CD4-positive, alpha-beta T cell treated with Interleukin-1 beta for 1 hour (primary cell): ENCODE measurements around the gene CCDC14.
A peak's percentile ranks its signal among the peaks of the same experiment; 100 is the strongest.
"Not testable (repeated sequence)": the region's sequence is repeated elsewhere in the genome, so short reads cannot be mapped to it uniquely, and the experiment has no call there.

Source experiments
- DNase-seq, 2 donors: peaks; one replicate each; pipeline ENCODE4 v3.0.0-alpha.2; 2020 to 2022

Gene CCDC14, protein sequence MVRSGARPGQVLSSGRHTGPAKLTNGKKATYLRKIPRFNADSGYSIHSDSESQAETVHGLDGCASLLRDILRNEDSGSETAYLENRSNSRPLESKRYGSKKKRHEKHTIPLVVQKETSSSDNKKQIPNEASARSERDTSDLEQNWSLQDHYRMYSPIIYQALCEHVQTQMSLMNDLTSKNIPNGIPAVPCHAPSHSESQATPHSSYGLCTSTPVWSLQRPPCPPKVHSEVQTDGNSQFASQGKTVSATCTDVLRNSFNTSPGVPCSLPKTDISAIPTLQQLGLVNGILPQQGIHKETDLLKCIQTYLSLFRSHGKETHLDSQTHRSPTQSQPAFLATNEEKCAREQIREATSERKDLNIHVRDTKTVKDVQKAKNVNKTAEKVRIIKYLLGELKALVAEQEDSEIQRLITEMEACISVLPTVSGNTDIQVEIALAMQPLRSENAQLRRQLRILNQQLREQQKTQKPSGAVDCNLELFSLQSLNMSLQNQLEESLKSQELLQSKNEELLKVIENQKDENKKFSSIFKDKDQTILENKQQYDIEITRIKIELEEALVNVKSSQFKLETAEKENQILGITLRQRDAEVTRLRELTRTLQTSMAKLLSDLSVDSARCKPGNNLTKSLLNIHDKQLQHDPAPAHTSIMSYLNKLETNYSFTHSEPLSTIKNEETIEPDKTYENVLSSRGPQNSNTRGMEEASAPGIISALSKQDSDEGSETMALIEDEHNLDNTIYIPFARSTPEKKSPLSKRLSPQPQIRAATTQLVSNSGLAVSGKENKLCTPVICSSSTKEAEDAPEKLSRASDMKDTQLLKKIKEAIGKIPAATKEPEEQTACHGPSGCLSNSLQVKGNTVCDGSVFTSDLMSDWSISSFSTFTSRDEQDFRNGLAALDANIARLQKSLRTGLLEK

DNA sequence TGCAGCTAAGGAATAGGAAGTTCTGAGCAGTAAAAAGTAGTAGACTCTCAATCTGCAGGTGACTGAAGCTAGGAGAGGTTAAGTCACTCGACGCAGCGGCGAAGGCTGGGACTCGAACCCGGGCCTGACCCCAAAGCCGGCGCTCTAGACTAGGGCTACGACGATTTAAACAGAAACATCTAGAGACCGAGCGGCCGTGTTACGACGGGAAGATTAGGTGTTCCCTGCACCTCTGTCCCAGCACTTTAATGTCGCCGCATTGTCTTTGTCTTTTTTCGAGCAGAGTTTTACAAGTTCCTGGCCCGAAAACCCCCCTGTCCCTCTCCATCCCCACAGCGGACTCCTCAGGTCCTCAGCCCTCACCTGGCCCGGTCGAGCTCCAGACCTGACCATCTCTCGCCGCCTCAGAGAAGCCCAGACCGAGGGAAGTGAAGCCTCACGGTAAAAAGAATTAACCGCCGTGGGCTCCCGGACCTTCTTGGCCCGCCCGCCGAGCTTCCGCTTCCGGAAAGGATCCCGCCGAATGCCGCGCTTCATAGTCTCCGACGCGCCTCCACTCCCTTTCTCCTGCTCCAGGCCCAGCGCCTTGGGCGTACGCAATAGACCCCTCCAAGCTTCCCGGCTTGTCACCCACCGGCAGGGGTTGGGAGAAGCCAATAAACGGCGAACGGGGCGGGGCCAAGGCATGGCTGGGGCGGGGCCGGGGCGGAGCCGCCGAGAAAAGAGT lies at the start of gene CCDC14:
Gene CCDC14, minus strand, starts transcription at position 449 of the 727 bp plus-strand sequence. Its CDS starts 56 bp downstream, at position 393.
- peak; percentile 75 to 79 for DNase-seq

DNA sequence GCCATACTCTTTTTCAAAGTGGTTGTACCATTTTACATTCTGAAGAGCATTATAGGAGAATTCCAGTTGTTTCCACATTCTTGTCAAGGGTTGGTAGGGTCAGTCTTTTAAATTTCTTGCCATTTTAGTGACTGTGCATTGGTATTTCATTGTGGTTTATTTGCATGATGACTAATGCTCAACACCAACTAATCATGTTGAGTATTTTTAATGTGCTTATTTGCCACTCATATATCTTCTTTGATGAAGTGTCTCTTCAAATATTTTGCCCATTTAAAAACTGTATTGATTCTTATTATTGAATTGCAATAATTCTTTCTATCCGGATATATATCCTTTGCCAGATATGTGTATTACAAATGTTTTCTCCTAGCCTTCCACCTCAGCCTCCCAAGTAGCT lies 47.3 kb upstream of the CCDC14 start:
- DNase-seq: not testable (repeated sequence)

DNA sequence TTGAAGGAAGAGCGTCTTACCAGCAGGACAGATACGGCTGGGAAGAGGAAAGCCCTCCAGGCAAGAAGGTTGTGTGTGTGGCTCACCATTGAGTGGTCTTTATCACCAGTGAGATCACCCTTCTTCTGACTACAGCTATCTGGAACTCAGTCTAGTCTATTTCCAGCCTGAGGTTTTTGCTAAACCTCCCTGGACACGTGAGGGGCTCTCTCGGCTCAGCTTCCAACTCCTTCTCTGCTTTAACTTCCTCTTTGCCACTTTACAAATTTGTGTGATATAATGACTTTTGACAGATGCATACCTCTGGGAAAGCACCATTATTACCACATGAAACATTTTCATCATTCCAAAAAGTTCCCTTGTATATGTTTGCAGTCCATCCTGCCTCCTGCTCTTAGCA lies 46.2 kb upstream of the CCDC14 start:
- no peak for DNase-seq

DNA sequence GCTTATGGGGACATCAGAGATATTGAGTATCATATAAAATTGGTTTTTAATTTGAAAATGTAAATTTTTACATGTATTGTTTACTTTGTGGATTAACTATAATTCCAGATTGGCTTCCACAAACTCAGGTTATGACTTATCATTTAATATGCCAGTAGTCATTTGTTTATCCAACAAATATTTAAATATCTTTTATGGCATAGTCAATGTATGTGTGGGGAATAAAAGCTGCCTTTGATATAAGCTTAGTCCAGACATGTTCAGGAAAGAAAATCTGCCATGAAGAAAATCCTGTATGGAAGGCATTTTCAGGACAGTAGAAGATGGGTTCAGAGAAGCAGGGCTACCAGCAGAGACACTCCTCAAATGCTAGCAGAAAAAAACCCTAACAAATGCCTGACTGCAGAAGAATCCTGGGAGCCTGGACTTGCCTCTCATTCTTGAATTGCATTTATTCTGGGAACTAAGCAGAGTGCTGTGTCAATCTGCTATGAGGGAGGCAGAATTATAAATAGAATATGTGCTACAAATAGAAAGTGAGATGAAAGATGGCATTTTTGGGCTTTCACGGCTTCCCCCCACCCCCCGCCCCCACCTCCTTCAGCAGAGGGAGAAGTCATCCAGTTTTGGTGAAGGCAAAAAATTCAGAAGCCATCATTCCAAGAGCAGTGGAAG lies 41.5 kb upstream of the CCDC14 start:
- not testable (repeated sequence) for DNase-seq

DNA sequence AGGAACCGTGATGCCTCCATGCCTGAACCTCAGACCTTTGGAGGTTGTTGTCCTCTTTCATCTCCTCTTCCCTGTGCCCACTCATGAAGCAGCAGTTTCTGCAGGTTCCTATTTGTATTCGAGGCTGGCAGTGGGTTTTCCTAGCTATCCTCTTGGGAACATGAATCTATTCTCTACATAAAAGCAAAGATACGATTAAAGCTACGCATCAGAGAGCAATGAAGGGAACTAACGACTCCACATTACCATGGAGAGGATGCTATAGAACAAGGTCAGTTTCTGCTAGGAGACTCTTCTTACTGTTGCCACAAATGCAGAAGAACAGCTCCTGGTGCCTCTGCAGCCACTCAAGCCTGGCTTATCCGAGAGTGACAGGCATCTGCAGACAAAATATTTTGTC lies 40.3 kb upstream of the CCDC14 start:
- not testable (repeated sequence) for DNase-seq

DNA sequence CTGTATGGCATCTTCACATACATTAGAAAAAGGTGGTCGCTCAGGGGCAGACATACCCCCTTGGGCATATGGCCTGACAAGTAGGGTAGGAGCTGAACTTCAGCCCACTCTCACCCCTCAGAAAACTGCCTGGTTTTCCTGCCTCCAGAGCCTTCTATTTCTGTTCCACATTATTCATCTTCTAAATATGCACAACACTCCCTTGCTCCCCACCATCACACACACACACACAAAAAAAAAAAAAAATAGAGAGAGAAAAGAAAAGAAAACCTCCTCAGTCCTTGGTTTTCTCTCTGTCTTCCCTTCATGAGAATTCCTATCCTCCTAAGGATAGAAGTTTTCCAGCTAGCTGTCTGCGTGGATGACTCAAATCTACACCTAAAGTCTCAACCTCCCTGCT lies 36.5 kb upstream of the CCDC14 start:
- DNase-seq: no peak

DNA sequence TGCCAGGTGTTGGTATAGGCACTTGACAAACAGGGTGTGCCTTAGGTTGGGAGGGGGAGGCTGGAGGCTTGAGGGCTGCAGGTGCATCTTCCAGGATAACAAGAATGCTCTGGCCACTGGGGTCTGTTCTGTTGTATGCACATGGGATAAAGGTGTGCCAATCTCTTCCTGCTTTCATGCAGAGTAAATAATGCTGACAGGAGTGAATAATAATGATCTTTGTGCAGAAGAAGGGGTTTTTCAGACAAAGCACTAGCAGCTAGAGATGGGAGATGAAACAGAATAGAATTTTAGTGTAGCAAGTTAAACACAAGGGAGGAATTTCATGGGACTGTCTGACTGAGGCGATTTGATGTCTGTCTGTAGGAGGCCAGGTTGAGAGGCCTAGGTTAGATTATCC lies 32.8 kb upstream of the CCDC14 start:
- no peak for DNase-seq

DNA sequence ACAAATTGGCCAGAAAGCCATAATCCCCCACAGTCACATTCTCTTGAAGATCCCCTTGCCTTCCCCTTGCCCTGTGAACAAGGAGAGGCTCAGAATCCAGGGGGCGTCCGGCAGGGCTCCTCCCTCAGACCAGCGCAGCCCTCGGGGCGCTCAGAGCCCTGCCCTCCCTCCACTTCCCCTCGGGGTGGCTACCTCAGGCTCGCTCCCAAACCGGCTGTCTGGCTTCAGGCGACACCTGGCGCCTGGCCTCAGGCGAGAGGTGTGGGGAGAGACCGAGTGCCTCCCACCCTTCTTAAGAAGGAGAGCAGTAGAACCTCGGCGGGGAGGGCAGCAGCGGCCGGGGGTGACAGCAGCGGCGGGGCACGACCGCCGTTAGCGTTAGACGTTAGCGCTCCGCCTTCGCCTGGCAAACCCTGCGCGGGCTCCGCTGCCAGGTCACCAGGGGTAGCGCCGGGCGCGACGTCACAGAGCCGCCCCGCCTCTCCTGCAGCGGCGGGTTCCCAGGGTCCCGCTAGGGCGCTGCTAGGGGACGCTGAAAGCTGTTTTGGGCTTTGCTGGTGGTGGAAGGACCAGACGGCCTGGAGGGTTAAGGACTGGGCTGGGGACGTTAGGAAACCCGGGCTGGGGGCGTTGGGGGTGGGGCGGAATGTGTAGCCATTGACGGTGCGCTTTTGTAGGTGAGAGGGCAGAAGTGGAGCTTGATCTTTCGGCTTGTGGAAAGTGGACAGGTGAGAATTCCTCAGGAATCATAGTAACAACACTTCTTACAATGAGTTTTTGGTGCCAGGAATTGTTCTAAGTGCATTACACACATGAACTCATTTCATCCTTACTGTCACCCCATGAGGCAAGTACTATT lies 30.9 kb upstream of the CCDC14 start, which contains the start of gene ROPN1:
Gene ROPN1, minus strand, starts transcription at position 395 of the 859 bp plus-strand sequence. CDS start 11,643 bp downstream, outside the sequence.
- not testable (repeated sequence) for DNase-seq

DNA sequence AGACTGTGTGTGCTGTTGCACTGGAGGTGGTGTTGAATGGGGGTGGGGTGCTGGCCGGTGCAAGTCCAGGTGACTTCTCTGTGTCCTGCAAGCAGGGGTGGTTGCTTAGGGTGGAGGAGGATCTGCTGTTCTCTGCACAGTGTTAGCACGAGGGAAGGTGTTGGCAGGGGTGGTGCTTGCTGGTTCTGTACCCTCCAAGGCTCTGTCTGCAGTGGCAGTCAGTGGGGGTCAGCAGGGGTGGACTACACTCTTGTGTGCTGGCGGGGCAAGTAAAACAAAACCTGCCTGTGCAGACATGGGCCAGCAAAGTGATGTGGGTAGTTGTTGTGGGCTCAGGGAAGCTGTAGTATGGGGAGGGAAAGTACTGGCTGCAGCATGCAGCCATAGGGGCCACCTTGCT lies 25.4 kb upstream of the CCDC14 start:
- DNase-seq: no peak

DNA sequence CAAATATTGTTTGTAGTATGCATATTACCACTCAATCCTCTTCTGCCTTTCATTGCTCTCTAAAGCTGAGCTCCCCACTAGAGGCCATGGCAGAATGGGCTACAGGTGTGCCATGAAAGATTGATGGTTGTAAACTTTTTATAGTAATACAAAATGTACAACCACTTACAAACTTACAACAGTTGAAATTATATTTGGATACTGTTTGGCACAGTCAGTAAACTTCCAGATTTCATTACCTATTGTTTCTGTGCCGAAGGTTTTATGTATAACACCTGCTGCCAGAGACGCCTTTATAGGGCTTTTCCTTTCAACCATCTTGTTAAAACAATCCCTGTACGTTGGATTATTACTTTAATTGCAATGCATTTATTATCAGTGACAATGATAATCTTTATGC lies 23.9 kb upstream of the CCDC14 start:
- DNase-seq: no peak

DNA sequence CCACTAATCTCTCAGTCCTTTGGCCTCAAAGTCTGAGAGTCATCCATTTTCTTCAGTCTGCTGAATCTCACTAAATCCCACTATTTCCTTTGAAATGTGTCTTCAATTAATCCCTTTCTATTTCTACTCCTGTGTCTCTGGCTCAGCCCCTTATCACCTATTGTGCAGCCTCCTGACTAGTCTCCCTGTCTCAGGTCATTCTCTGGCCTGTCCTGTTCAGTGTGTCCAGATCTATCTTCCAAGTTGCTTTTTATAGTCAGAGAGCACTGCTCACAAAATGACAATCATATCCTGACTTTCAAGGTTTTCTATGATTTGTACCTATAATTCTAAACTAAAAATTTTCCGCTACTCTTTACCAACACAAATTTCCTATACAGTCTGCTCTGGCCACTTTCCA lies 23.3 kb upstream of the CCDC14 start:
- DNase-seq: no peak

DNA sequence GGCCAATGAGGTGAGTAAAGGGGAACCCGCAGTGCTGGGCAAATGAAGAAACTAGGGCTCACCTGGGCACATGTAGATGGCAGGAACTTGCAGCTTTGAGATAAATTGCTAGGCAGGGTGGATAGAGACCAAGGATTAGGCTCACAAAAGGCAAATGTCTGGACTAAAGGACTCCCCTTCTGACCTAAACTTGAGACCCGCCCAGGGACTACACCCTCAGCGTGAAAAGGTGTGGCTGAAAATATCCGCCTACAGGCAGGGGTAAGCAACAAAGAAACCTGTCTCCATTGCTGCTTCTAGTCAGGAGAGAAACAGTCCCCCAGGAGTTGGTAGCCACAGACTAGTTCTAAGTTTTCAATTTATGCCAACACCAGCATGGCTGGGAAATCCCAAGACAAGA lies 20.3 kb upstream of the CCDC14 start:
- not testable (repeated sequence) for DNase-seq

DNA sequence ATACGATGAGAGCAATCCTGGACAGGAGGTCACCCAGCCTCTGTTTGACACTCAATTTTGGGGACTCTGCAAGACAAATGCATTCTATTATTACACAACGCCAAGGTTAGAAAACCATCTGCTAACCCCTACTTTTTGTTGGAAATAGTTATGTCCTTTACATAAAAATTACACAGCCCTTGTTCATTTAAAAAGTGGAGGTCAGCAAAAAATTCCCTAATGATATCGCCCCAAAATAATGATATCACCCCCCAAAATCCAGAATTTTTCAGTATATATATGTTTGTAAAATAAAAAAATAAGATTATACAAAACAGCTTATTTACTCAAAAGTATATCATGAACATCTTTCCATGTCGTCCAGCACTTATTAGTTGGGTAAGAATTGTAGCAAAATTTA lies 19.5 kb upstream of the CCDC14 start:
- no peak for DNase-seq

DNA sequence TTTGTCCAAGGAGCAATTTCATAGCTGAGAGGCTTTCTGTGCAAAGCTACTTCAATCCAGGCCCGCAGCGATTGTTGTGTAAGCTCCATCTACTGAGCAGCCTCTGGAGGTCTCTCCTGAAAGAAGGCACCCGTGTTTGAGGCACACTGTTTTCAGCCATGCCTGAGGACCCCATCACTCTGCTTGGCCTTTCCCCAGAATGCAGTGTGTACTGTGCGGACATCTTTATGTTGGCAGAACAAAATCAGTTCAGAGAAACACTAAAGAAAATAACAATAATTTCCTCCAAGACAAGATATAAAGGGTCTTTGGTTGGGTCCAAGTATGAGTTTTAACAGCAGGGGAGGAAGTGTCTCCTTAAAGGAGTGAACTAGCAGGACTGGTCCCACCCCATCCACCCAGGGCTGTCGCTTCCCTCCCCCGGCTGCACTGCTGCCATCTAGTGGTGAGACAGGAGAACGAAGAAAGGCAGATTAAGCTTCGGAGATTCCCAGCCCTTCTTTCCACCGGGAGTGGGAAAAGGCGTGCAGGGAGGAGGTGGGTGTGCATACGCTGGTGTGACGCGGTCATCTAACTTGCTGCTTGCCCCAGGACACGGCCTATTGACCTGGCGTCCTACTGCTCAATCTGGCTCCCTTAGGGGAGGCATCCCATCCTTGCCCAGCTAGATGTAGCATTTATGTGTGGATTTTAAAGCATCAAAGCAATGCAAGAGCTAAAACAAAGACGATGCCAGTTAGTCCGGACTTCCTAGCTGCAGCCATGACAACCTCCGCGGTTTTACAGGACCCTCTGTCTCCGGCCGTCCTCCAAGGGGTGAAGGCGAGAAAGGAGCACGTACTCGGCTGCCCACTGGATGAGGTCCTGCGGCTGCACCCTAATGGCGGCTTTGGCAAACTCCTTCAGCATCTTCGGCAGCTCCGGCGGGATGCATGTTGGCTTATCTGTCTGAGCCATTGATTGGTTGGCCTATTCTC lies 18.8 kb upstream of the CCDC14 start:
- DNase-seq: peak; percentile 6 to 34

DNA sequence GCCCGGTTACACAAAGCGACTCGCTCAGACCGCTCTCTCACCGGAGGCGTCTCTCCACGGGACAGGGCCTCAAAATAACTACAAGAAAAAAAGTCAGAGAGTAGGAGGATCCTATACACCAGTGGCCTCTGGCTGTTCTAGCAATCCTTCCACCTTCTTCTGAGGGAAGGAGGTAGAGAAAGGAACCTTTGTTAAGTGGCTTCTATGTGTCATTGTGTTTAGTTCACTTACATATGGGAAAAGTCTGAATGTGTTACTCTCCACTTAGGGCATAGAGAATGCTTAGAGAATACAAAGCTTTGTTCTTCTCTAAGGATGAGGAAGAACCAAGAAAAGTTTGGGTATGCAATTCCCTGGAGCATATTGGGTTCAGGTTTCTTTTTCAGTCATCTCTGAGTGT lies 15.9 kb upstream of the CCDC14 start:
- not testable (repeated sequence) for DNase-seq

DNA sequence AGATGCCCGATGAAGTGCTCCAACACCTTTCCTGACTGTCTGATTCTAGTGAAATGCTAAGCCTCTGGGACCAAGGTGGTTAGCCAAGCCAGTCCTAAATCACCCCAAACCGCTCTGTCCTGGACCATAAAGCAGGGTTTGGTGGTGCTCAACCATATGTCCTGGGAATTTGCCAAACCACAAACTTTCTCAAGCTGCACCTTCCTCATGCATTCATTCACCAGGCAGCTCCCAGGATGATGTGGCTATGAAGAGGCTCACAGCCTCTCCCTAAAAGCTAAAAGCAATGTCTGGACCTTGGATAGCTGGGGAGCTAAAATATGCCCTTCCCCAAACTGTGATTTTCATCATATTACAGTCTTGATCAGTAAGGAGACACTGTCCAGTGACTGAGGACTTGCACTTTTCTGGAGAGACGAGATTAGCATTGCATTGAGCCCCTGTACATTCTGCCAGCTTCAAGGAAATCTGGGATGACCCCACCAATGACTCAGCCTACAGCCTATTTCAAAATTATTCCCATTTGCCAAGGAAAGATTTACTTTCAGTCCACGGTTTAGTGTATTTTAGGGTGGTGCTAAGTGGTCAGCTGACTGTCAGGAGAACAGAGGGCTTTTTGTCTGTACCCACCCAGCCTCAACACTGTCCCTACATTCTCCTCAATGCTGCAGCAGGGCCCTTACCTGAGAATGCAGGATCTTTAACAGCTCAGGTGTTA lies 15.3 kb upstream of the CCDC14 start:
- DNase-seq: not testable (repeated sequence)

DNA sequence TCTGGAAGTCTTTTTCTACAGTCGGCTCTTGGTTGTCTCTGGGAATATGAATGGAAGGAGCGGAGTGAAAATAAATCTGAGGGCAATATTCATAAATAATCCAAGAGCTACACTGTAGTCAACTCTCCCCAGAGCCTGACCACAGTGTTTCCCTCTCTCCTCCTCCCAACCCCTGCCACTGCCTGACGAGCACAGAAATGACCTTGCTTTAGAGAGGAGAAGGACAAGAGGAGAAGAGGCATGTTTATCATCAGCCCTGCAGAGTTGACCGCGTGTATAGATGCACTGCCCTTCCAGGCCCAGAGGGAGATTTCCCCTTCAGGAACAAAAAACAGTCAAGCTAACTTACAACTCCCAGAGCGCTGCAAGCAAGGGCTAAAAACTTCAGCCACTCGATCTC lies 14.0 kb upstream of the CCDC14 start:
- not testable (repeated sequence) for DNase-seq

DNA sequence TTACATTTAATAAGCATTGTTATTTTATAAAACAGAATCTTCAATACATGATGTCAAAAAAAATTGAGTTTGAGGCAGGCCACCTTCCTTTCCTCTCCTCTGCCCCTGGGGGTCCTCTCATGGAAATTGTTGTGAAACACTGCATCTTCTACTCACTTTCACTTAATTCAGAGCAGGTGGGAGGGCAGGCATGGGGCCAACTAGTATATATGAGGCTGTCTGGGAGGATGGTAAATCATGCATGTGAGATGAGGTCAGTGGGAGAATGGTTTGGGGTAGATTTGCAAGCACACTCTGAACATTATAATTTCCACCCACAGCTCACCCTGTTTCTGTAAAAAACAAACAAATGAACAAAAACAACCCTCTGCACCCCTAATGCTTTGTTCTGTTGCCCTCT lies 10.4 kb upstream of the CCDC14 start:
- no peak for DNase-seq

DNA sequence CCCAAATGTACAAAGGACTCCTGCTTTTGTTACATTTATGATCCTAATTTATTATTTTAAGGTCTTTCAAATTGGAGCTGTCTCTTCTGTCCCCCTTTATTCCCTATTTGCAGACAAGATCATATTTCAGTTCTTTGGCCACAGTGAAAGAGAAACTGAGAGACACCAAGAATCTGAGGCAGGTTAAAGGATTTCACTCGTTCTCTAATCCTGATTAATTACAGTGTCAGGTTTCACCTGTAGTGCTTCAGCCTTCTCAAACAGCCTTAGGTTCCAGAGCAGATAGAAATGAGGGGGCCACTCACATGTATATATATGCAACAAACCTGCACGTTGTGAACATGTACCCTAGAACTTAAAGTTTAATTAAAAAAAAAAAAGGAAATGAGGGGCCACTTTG lies 6.2 kb upstream of the CCDC14 start:
- DNase-seq: not testable (repeated sequence)
